AG09319 (cell line): ENCODE results near the gene COL6A6.

ENCODE experiments used
- DNase-seq: peaks from one replicate; pipeline ENCODE4 v3.0.0-alpha.2; 2010; ENCODE audit warnings: low read depth; ENCODE audit errors: extremely low read depth
- CTCF ChIP-seq: IDR thresholded peaks from 2 replicates; pipeline ENCODE4 v1.5.1; 2011; ENCODE audit warnings: low read depth, mild to moderate bottlenecking, inconsistent platforms, low read length, moderate library complexity

Gene COL6A6

GRCh38 chr3:130548356-130548755, 31.4 kb downstream of the COL6A6 start:
- DNase-seq = no peak
- TF ChIP-seq CTCF = no peak

GRCh38 chr3:130557336-130558035, 40.5 kb downstream of the COL6A6 start:
- no peak for TF ChIP-seq CTCF
- DNase-seq = no peak

GRCh38 chr3:130558366-130558765, 41.4 kb downstream of the COL6A6 start:
- no peak for TF ChIP-seq CTCF
- no peak for DNase-seq

- DNase-seq = no peak
- TF ChIP-seq CTCF = no peak
Measured at GRCh38 chr3:130565224-130565623, 48.2 kb downstream of the COL6A6 start.
